Upper lobe of right lung (tissue), 1 donor: ENCODE results near the gene DMKN. TPM values are rescaled to one million over a fixed set of nuclear protein-coding genes. Genes with fewer than 3 reads are reported as not detected.
A peak's percentile ranks its signal among the peaks of the same experiment; 100 is the strongest.

Experiments
- ATAC-seq: fragments of 200-7000 bp; cut with Tn5 transposase; one replicate; pipeline ENCODE4 v1.9.1; 2020; ENCODE audit warnings: mild to moderate bottlenecking, moderate library complexity
- DNase-seq: peaks from one replicate; pipeline ENCODE4 v3.0.0-alpha.2; 2020
- H3K27ac ChIP-seq: fragments of 200-600 bp; one replicate; pipeline ENCODE4 v1.8.0; 2022
- H3K27me3 ChIP-seq: fragments of 200-600 bp; one replicate; pipeline ENCODE4 v1.8.0; 2022; ENCODE audit warnings: mild to moderate bottlenecking
- H3K36me3 ChIP-seq: fragments of 200-600 bp; one replicate; pipeline ENCODE4 v1.8.0; 2022
- H3K4me1 ChIP-seq: fragments of 200-600 bp; one replicate; pipeline ENCODE4 v1.8.0; 2022
- H3K4me3 ChIP-seq: fragments of 200-600 bp; one replicate; pipeline ENCODE4 v1.8.0; 2022; ENCODE audit warnings: mild to moderate bottlenecking
- H3K9me3 ChIP-seq: fragments of 200-600 bp; one replicate; pipeline ENCODE4 v1.8.0; 2022
- intact Hi-C: fragments of 100-400 bp; cut with DNase I; formaldehyde crosslinking; loops from one replicate; pipeline ENCODE4 v1.11.0; 2022
- total RNA-seq: library from RNA; stranded (reverse); fragmentation: NEBNext Ultra II Directional; extraction: Animal tissue kit (Norgen Biotek cat#: 25700); gene quantifications from one replicate; pipeline ENCODE4 v1.2.1, GENCODE V29; 2021
- TF ChIP-seq, protein P1 (sequence below): fragments of 200-600 bp; IDR thresholded peaks from one replicate; pipeline ENCODE4 v1.8.0; 2022; ENCODE audit warnings: antibody characterized with exemption
- donor health status: DM: no; HTN: yes; CAD: no; lungs with severe emphysema.

DMKN gene
- total RNA-seq, 1 donor from 2014 or later: 79.8 TPM

DNA sequence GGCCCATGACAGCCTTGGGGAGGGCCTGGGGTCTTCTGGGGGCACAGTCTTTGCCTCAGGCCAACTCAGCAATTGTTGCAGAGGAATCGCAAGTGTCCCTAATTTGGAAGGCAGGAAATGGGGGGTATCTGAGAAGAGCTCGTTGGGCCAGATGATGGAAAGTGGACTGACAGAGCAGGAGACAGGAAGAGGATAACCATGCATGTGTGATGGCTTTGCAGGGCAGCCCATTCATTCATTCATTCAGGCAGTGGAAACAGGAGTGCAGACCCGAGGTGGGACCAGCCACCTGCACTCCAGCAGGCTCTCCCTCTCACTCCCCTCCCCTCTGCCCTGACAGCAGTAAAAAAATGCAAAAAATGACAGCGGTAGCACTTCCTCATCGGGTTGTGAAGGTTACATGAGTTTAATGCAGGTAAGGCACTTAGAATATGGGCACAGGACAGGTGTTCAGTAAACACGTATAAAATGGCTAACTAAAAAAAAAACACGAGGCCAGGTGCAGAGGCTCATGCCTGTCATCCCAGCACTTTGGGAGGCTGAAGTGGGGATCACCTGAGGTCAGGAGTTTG, 27.0 kb upstream of the DMKN start:
- H3K4me3 ChIP-seq: no peak overlapping the region
- H3K9me3 ChIP-seq: no peaks in the 10 kb centered on the region
- TF ChIP-seq, protein P1, sequence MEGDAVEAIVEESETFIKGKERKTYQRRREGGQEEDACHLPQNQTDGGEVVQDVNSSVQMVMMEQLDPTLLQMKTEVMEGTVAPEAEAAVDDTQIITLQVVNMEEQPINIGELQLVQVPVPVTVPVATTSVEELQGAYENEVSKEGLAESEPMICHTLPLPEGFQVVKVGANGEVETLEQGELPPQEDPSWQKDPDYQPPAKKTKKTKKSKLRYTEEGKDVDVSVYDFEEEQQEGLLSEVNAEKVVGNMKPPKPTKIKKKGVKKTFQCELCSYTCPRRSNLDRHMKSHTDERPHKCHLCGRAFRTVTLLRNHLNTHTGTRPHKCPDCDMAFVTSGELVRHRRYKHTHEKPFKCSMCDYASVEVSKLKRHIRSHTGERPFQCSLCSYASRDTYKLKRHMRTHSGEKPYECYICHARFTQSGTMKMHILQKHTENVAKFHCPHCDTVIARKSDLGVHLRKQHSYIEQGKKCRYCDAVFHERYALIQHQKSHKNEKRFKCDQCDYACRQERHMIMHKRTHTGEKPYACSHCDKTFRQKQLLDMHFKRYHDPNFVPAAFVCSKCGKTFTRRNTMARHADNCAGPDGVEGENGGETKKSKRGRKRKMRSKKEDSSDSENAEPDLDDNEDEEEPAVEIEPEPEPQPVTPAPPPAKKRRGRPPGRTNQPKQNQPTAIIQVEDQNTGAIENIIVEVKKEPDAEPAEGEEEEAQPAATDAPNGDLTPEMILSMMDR: no peak
- no peaks in the 10 kb centered on the region for H3K4me1 ChIP-seq
- intact Hi-C loops: no loop called here
- no peak overlapping the region for H3K27ac ChIP-seq
- DNase-seq (no peak), ATAC-seq (no peak)
- H3K27me3 ChIP-seq: no peaks in the 10 kb centered on the region
- no peaks in the 10 kb centered on the region for H3K36me3 ChIP-seq

DNA sequence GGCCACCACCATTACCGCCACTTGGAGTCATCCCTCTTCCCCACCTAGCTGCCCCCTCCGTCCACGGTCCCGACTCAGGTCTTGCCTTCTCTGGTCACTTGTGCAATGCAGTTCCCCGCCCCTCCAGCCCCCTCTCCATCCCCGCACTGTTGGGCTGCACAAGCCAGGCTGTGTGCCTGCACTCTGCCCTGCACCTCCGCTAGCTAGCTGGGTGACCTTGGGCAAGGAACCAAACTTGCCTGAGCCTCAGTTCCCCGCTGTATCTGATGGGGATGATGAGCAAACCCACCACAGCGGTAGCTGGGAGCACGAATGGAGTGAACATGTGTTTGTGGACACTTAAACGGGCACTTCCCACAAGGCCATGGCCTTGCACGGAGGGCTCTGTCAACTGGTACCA, 26.4 kb upstream of the DMKN start:
- no peaks in the 10 kb centered on the region for H3K9me3 ChIP-seq
- H3K36me3 ChIP-seq: no peaks in the 10 kb centered on the region
- H3K27me3 ChIP-seq: no peaks in the 10 kb centered on the region
- H3K4me1 ChIP-seq: no peaks in the 10 kb centered on the region
- no peak for ATAC-seq
- TF ChIP-seq, protein P1: no peak
- no peak overlapping the region for H3K27ac ChIP-seq
- no peak overlapping the region for H3K4me3 ChIP-seq
- DNase-seq: no peak
- intact Hi-C loops: no loop called here

DNA sequence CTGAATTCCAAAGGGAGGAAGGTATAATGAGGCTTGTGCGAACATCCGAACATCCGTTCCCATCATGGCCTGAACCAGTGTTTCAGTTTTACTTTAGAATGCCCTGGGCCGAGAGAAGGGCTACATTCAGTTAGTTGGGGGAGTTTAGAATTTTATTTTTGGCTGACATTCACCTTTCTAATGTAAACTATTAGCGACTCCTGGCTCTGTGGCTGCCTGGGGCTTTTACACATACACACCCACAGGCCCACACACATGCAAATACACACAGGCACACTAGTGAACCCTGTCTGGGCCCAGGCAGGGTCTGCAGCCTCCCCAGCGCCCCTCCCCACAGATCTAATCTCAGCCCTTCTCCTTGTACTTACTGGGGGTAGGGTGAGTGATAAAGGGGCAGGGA, 25.9 kb upstream of the DMKN start:
- no peak overlapping the region for H3K4me3 ChIP-seq
- no peaks in the 10 kb centered on the region for H3K4me1 ChIP-seq
- no peaks in the 10 kb centered on the region for H3K36me3 ChIP-seq
- TF ChIP-seq, protein P1: no peak
- no peaks in the 10 kb centered on the region for H3K9me3 ChIP-seq
- H3K27me3 ChIP-seq: peaks cover 4% of the 10 kb centered on the region
- intact Hi-C loops: no loop called here
- ATAC-seq (no peak), DNase-seq (no peak)
- H3K27ac ChIP-seq: no peak overlapping the region

DNA sequence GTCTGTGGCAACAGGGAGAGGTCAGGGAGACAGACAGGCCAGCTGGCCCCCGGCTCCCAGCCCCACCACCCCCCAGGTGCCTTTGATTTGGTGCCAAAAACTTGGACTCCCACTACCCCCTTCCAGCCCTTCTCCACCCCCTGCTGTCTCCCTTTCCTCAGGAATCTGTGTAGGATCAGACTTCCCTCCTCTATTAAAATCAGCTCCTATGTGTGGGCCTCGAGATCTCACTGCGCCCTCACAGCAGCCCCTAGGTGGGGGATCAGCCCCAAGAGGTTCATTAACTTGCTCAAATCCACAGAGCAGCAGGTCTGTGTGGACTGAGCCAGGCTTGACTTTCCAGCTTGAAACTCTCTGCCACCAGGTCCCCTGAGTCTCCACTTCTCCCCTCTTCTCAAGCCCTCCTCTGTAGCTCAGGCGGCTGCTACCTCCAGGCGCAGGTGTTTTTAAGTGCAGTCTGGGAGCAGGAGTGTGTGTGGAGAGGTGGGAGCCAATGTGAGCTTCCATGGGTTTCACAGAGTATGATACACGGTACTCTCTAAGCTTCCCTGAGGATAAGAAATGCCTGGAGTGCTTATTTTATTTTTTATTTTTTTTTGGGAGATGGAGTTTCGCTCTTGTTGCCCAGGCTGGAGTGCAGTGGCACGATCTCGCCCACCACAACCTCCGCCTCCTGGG, 21.5 kb upstream of the DMKN start:
- TF ChIP-seq, protein P1: no peak
- DNase-seq: no peak

DNA sequence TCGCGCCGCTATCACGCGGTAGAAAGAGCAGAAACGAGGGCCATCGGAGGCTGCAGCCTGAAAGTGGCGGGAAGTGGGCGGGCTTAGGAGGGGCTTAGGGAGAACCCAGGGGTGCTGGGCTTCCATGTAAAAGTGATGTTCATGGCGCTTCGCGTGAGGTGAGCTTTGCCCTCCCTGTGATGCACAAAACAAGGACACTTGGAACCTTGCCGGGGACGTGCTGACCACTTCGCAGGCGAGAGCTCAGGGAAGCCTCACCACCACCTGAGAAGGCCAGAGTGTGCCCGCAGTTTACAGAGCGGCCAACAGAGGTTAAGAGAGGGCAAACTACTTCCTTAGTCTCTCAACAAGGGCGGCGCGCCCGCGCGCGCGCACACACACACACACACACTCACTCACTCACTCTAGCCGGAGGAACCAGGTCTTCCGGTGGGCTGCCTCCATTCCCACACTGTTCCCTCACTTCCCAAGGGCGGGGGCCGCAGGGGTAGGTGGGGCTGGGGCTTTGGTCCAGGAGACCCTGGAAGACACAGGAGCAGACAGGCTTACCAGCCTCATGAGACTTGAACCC, 20.5 kb upstream of the DMKN start:
- peaks cover 5% of the 10 kb centered on the region for H3K4me1 ChIP-seq
- no peaks in the 10 kb centered on the region for H3K9me3 ChIP-seq
- TF ChIP-seq, protein P1: no peak
- H3K27me3 ChIP-seq: peaks cover 57% of the 10 kb centered on the region
- no peak overlapping the region for H3K4me3 ChIP-seq
- DNase-seq: peak; percentile 78
- peak; percentile 83 for ATAC-seq
- no peak overlapping the region for H3K27ac ChIP-seq
- no peaks in the 10 kb centered on the region for H3K36me3 ChIP-seq
- intact Hi-C loops: no loop called here

More for the DNA sequence above, 21.5 kb upstream of the DMKN start:
- H3K36me3 ChIP-seq: no peaks in the 10 kb centered on the region
- ATAC-seq: no peak
- no peaks in the 10 kb centered on the region for H3K9me3 ChIP-seq
- intact Hi-C loops: no loop called here
- H3K4me3 ChIP-seq: no peak overlapping the region
- H3K27ac ChIP-seq: no peak overlapping the region
- H3K4me1 ChIP-seq: peaks cover 5% of the 10 kb centered on the region
- peaks cover 47% of the 10 kb centered on the region for H3K27me3 ChIP-seq
